DLD1 (cell line): ENCODE measurements around the gene FOXP1.

ENCODE experiments used
- in situ Hi-C: cut with HindIII; loops from 2 replicates; pipeline ENCODE4 v1.10.0; 2017; ENCODE audit warnings: low sequenced_read_pairs

FOXP1 gene

GRCh38 chr3:71282976-71283375 is 300.6 kb downstream of the FOXP1 start:
- in situ Hi-C loops, result no loop called here

GRCh38 chr3:71281280-71281679 is 302.2 kb downstream of the FOXP1 start:
- in situ Hi-C loops, result no loop called here

GRCh38 chr3:71277341-71277740 is 306.2 kb downstream of the FOXP1 start:
- in situ Hi-C loops, result no loop called here

- in situ Hi-C loops, result no loop called here
Measured at GRCh38 chr3:71276531-71276930, 307.0 kb downstream of the FOXP1 start.

- in situ Hi-C loops, result no loop called here
Measured at GRCh38 chr3:71273453-71273852, 310.1 kb downstream of the FOXP1 start.

- in situ Hi-C loops, result no loop called here
Measured at GRCh38 chr3:71271596-71271995, 311.9 kb downstream of the FOXP1 start.

GRCh38 chr3:71269906-71270305 is 313.6 kb downstream of the FOXP1 start:
- in situ Hi-C loops, result no loop called here

GRCh38 chr3:71268462-71268999 is 315.0 kb downstream of the FOXP1 start:
- in situ Hi-C loops, result no loop called here

- in situ Hi-C loops, result no loop called here
Measured at GRCh38 chr3:71266875-71267274, 316.7 kb downstream of the FOXP1 start.

GRCh38 chr3:71265365-71265915 is 318.1 kb downstream of the FOXP1 start:
- in situ Hi-C loops, result no loop called here

GRCh38 chr3:71264840-71265239 is 318.7 kb downstream of the FOXP1 start:
- in situ Hi-C loops, result no loop called here

GRCh38 chr3:71262364-71263265 is 320.9 kb downstream of the FOXP1 start:
- in situ Hi-C loops, result no loop called here

GRCh38 chr3:71260782-71261181 is 322.7 kb downstream of the FOXP1 start:
- in situ Hi-C loops, result no loop called here

GRCh38 chr3:71258526-71258925 is 325.0 kb downstream of the FOXP1 start:
- in situ Hi-C loops, result no loop called here

GRCh38 chr3:71258116-71258515 is 325.4 kb downstream of the FOXP1 start:
- in situ Hi-C loops, result no loop called here

GRCh38 chr3:71255498-71255897 is 328.0 kb downstream of the FOXP1 start:
- in situ Hi-C loops, result no loop called here

GRCh38 chr3:71254281-71255057 is 329.1 kb downstream of the FOXP1 start:
- in situ Hi-C loops, result no loop called here

GRCh38 chr3:71253169-71253568 is 330.4 kb downstream of the FOXP1 start:
- in situ Hi-C loops, result no loop called here

- in situ Hi-C loops, result no loop called here
Measured at GRCh38 chr3:71252466-71252865, 331.1 kb downstream of the FOXP1 start.

- in situ Hi-C loops, result no loop called here
Measured at GRCh38 chr3:71251156-71251775, 332.3 kb downstream of the FOXP1 start.

- in situ Hi-C loops, result no loop called here
Measured at GRCh38 chr3:71250026-71250425, 333.5 kb downstream of the FOXP1 start.
